ENCODE results near the gene SNX25. TPM values are rescaled to one million over a fixed set of nuclear protein-coding genes. Genes with fewer than 3 reads are reported as not detected.

Gene SNX25
- total RNA-seq, 1 donor from 2014 or later: 29.5 TPM

DNA sequence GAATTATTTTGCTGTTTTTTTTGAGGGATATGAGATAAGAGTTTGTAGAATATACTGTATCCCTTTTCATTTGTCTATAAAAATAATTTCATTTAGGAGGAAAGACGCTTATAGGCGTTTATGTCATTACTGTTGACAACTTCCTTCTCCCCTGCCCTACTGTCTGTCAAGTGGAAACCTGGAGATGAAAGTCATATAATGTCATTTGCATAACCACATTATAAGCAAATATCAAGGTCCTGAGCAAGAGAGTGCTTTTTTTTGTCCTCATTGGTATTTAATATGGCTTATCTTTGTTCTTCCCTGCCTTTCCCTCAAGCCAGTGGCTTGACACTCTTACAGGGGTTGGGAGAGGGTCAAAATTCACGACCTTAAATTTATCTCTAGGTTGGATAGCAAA lies 130.5 kb downstream of the SNX25 start:
- H3K9ac ChIP-seq (ENCODE audit: low read length): no peak overlapping the region
- Mint-ChIP-seq H3K27me3 (ENCODE audit: low read depth, unreplicated experiment) (no peaks in the 10 kb centered on the region), H3K9me3 (ENCODE audit: unreplicated experiment) (peaks cover 5% of the 10 kb centered on the region), H3K4me1 (ENCODE audit: low read depth, unreplicated experiment) (peaks cover 9% of the 10 kb centered on the region), H3K36me3 (ENCODE audit: low read depth, unreplicated experiment) (peaks cover 29% of the 10 kb centered on the region), H3K27ac (ENCODE audit: unreplicated experiment) (no peak overlapping the region), H3K4me3 (ENCODE audit: unreplicated experiment) (no peak overlapping the region)
- no peak overlapping the region for H3K4me2 ChIP-seq (ENCODE audit: low read length)
- TF ChIP-seq, protein P1, sequence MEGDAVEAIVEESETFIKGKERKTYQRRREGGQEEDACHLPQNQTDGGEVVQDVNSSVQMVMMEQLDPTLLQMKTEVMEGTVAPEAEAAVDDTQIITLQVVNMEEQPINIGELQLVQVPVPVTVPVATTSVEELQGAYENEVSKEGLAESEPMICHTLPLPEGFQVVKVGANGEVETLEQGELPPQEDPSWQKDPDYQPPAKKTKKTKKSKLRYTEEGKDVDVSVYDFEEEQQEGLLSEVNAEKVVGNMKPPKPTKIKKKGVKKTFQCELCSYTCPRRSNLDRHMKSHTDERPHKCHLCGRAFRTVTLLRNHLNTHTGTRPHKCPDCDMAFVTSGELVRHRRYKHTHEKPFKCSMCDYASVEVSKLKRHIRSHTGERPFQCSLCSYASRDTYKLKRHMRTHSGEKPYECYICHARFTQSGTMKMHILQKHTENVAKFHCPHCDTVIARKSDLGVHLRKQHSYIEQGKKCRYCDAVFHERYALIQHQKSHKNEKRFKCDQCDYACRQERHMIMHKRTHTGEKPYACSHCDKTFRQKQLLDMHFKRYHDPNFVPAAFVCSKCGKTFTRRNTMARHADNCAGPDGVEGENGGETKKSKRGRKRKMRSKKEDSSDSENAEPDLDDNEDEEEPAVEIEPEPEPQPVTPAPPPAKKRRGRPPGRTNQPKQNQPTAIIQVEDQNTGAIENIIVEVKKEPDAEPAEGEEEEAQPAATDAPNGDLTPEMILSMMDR (IDR thresholded peaks at IDR 0.05; ENCODE audit: insufficient read depth, low read depth, low read length): no peak
- TF ChIP-seq EZH2 (IDR thresholded peaks at IDR 0.05; ENCODE audit: insufficient read depth, low read length): no peak
- FAIRE-seq (no peak), DNase-seq (ENCODE audit: low read depth) (no peak)
- H3K4me1 ChIP-seq (ENCODE audit: insufficient read depth, low read length): peaks cover 8% of the 10 kb centered on the region
- no peaks in the 10 kb centered on the region for H3K27me3 ChIP-seq (ENCODE audit: insufficient read depth, low read length)
- no peaks in the 10 kb centered on the region for H3K79me2 ChIP-seq (ENCODE audit: insufficient read depth, low read length)
- H3K4me3 ChIP-seq (ENCODE audit: insufficient read depth, low read depth, low read length): no peak overlapping the region
- H3K9me3 ChIP-seq (ENCODE audit: insufficient read depth, low read depth, low read length): no peaks in the 10 kb centered on the region
- H3K27ac ChIP-seq (ENCODE audit: low read depth, low read length): no peak overlapping the region
- no peak overlapping the region for H2AFZ ChIP-seq (ENCODE audit: low read depth, low read length)
- no peaks in the 10 kb centered on the region for H4K20me1 ChIP-seq (ENCODE audit: insufficient read depth, low read length)
- H3K36me3 ChIP-seq (ENCODE audit: insufficient read depth, low read length): peaks cover 12% of the 10 kb centered on the region

DNA sequence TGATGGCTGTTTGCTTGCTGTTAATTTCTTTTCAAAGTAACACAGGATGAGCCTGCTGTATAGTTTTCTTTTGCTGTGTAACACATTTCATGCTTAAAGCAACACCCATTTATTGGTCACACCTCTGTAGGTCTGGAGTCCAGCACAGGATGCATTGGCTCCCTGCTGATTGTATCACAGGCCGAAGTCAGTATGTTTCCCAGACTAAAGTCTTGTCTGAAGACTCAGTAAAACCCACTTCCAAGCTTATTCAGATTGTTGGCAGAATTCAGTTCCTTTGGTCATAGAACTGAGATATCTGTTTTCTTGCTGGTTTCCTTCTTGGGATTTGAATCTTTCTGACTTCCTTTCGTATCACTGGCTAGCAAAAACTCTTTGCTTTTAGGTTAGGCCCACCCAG lies 132.0 kb downstream of the SNX25 start:
- Mint-ChIP-seq H3K4me3 (ENCODE audit: unreplicated experiment) (no peak overlapping the region), H3K9me3 (ENCODE audit: unreplicated experiment) (peaks cover 3% of the 10 kb centered on the region), H3K36me3 (ENCODE audit: low read depth, unreplicated experiment) (peaks cover 29% of the 10 kb centered on the region), H3K4me1 (ENCODE audit: low read depth, unreplicated experiment) (peaks cover 13% of the 10 kb centered on the region), H3K27me3 (ENCODE audit: low read depth, unreplicated experiment) (no peaks in the 10 kb centered on the region), H3K27ac (ENCODE audit: unreplicated experiment) (no peak overlapping the region)
- H3K4me1 ChIP-seq (ENCODE audit: insufficient read depth, low read length): peaks cover 12% of the 10 kb centered on the region
- no peak overlapping the region for H3K27ac ChIP-seq (ENCODE audit: low read depth, low read length)
- no peaks in the 10 kb centered on the region for H3K79me2 ChIP-seq (ENCODE audit: insufficient read depth, low read length)
- no peak overlapping the region for H3K4me3 ChIP-seq (ENCODE audit: insufficient read depth, low read depth, low read length)
- H3K36me3 ChIP-seq (ENCODE audit: insufficient read depth, low read length): peaks cover 12% of the 10 kb centered on the region
- DNase-seq (ENCODE audit: low read depth) (no peak), FAIRE-seq (no peak)
- no peak overlapping the region for H2AFZ ChIP-seq (ENCODE audit: low read depth, low read length)
- no peaks in the 10 kb centered on the region for H3K27me3 ChIP-seq (ENCODE audit: insufficient read depth, low read length)
- no peak overlapping the region for H3K9ac ChIP-seq (ENCODE audit: low read length)
- TF ChIP-seq, protein P1 (IDR thresholded peaks at IDR 0.05; ENCODE audit: insufficient read depth, low read depth, low read length): no peak
- no peak for TF ChIP-seq EZH2 (IDR thresholded peaks at IDR 0.05; ENCODE audit: insufficient read depth, low read length)
- no peaks in the 10 kb centered on the region for H4K20me1 ChIP-seq (ENCODE audit: insufficient read depth, low read length)
- no peaks in the 10 kb centered on the region for H3K9me3 ChIP-seq (ENCODE audit: insufficient read depth, low read depth, low read length)
- no peak overlapping the region for H3K4me2 ChIP-seq (ENCODE audit: low read length)

DNA sequence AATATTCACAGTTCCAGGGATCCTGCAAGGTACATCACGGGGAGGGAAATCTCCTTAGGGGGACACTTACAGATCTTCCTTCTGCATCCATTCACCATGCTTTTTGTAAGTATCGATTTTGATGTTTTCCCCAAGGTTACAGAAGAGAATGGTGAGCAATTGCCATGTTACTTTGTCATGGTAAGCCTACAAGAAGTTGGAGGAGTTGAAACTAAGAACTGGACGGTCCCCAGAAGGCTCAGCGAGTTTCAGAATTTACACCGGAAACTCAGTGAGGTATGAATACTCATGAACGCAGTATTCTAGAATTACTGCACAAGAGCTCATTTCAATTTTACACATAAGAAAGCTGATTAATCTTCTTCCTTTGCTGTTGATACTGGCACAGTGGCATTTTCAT lies 132.4 kb downstream of the SNX25 start:
- no peak overlapping the region for H3K4me2 ChIP-seq (ENCODE audit: low read length)
- peaks cover 12% of the 10 kb centered on the region for H3K4me1 ChIP-seq (ENCODE audit: insufficient read depth, low read length)
- H3K4me1 Mint-ChIP-seq (ENCODE audit: low read depth, unreplicated experiment): peaks cover 15% of the 10 kb centered on the region
- no peaks in the 10 kb centered on the region for H3K27me3 Mint-ChIP-seq (ENCODE audit: low read depth, unreplicated experiment)
- no peaks in the 10 kb centered on the region for H3K27me3 ChIP-seq (ENCODE audit: insufficient read depth, low read length)
- DNase-seq (ENCODE audit: low read depth) (no peak), FAIRE-seq (no peak)
- H3K36me3 ChIP-seq (ENCODE audit: insufficient read depth, low read length): peaks cover 12% of the 10 kb centered on the region
- no peaks in the 10 kb centered on the region for H4K20me1 ChIP-seq (ENCODE audit: insufficient read depth, low read length)
- H3K36me3 Mint-ChIP-seq (ENCODE audit: low read depth, unreplicated experiment): peaks cover 29% of the 10 kb centered on the region
- H3K4me3 ChIP-seq (ENCODE audit: insufficient read depth, low read depth, low read length): no peak overlapping the region
- H3K4me3 Mint-ChIP-seq (ENCODE audit: unreplicated experiment): no peak overlapping the region
- no peak for TF ChIP-seq EZH2 (IDR thresholded peaks at IDR 0.05; ENCODE audit: insufficient read depth, low read length)
- TF ChIP-seq, protein P1 (IDR thresholded peaks at IDR 0.05; ENCODE audit: insufficient read depth, low read depth, low read length): no peak
- H3K9me3 ChIP-seq (ENCODE audit: insufficient read depth, low read depth, low read length): no peaks in the 10 kb centered on the region
- no peak overlapping the region for H3K27ac ChIP-seq (ENCODE audit: low read depth, low read length)
- H3K27ac Mint-ChIP-seq (ENCODE audit: unreplicated experiment): no peak overlapping the region
- peaks cover 2% of the 10 kb centered on the region for H3K9me3 Mint-ChIP-seq (ENCODE audit: unreplicated experiment)
- no peaks in the 10 kb centered on the region for H3K79me2 ChIP-seq (ENCODE audit: insufficient read depth, low read length)
- no peak overlapping the region for H3K9ac ChIP-seq (ENCODE audit: low read length)
- no peak overlapping the region for H2AFZ ChIP-seq (ENCODE audit: low read depth, low read length)
